ENCODE data around the gene TBC1D14.

The TBC1D14 gene

GRCh38 chr4:6940744-6941137, 31.1 kb downstream of the TBC1D14 start:
- Histone ChIP-seq H3K4me3 (ENCODE audit: low read depth, low read length) (no peak overlapping the region), H3K36me3 (no peaks in the 10 kb centered on the region), H3K27me3 (no peaks in the 10 kb centered on the region), H3K9me3 (no peaks in the 10 kb centered on the region), H3K4me1 (peaks cover 7% of the 10 kb centered on the region; the same call in 1 of the 2 replicates)
- DNase-seq: no peak
- no peak for TF ChIP-seq CTCF (IDR thresholded peaks at IDR 0.05; ENCODE audit: low read depth, low read length)

- Histone ChIP-seq H3K9me3 (no peaks in the 10 kb centered on the region), H3K27me3 (no peaks in the 10 kb centered on the region), H3K4me1 (peaks cover 7% of the 10 kb centered on the region; the same call in 1 of the 2 replicates), H3K4me3 (ENCODE audit: low read depth, low read length) (no peak overlapping the region), H3K36me3 (no peaks in the 10 kb centered on the region)
- no peak for DNase-seq
- no peak for TF ChIP-seq CTCF (IDR thresholded peaks at IDR 0.05; ENCODE audit: low read depth, low read length)
These were observed 32.2 kb downstream of the TBC1D14 start for GRCh38 chr4:6941796-6942195.

- no peak overlapping the region for H3K4me3 ChIP-seq (ENCODE audit: low read depth, low read length)
- peaks cover 7% of the 10 kb centered on the region; the same call in 1 of the 2 replicates for H3K4me1 ChIP-seq
- no peaks in the 10 kb centered on the region for H3K36me3 ChIP-seq
- no peak for DNase-seq
- no peak for TF ChIP-seq CTCF (IDR thresholded peaks at IDR 0.05; ENCODE audit: low read depth, low read length)
- no peaks in the 10 kb centered on the region for H3K9me3 ChIP-seq
- no peaks in the 10 kb centered on the region for H3K27me3 ChIP-seq
These were observed 32.7 kb downstream of the TBC1D14 start for GRCh38 chr4:6942238-6942800.

- peaks cover 7% of the 10 kb centered on the region; the same call in 1 of the 2 replicates for H3K4me1 ChIP-seq
These were observed 33.6 kb downstream of the TBC1D14 start for GRCh38 chr4:6943012-6943884.

GRCh38 chr4:6943885-6944225, 34.2 kb downstream of the TBC1D14 start:
- Histone ChIP-seq H3K9me3 (no peaks in the 10 kb centered on the region), H3K4me1 (peaks cover 7% of the 10 kb centered on the region; the same call in 1 of the 2 replicates), H3K36me3 (no peaks in the 10 kb centered on the region), H3K4me3 (ENCODE audit: low read depth, low read length) (no peak overlapping the region), H3K27me3 (no peaks in the 10 kb centered on the region)
- DNase-seq: no peak
- TF ChIP-seq CTCF (IDR thresholded peaks at IDR 0.05; ENCODE audit: low read depth, low read length): no peak

More at GRCh38 chr4:6943012-6943884, 33.6 kb downstream of the TBC1D14 start:
- no peaks in the 10 kb centered on the region for H3K9me3 ChIP-seq
- no peaks in the 10 kb centered on the region for H3K36me3 ChIP-seq
- DNase-seq: peak; percentile 49
- TF ChIP-seq CTCF (IDR thresholded peaks at IDR 0.05; ENCODE audit: low read depth, low read length): no peak
- no peak overlapping the region for H3K4me3 ChIP-seq (ENCODE audit: low read depth, low read length)
- H3K27me3 ChIP-seq: no peaks in the 10 kb centered on the region

Measured in BE2C (cell line).